Large intestine (tissue), 3 donors: ENCODE data around the gene KRTAP26-1. TPM values are rescaled to one million over a fixed set of nuclear protein-coding genes. Genes with fewer than 3 reads are reported as not detected.

Experiments used
- DNase-seq, 2 donors: peaks; one replicate each; pipeline versions ENCODE4 v3.0.0 to v3.0.0-alpha.2; 2013
- H3K27ac ChIP-seq: one replicate; pipeline ENCODE4 v1.5.1; 2013; ENCODE audit warnings: low read length
- H3K27me3 ChIP-seq: 2 replicates; pipeline ENCODE4 v1.6.1; 2013; ENCODE audit warnings: low read length; ENCODE audit not compliant: control insufficient read depth, insufficient read depth
- H3K36me3 ChIP-seq: 2 replicates; pipeline ENCODE4 v1.6.1; 2013; ENCODE audit warnings: low read length; ENCODE audit not compliant: control insufficient read depth, insufficient read depth
- H3K4me1 ChIP-seq: one replicate; pipeline ENCODE4 v1.6.1; 2013; ENCODE audit warnings: low read length; ENCODE audit not compliant: control insufficient read depth, insufficient read depth
- H3K4me3 ChIP-seq: one replicate; pipeline ENCODE4 v1.5.1; 2013; ENCODE audit warnings: low read length
- H3K9me3 ChIP-seq: one replicate; pipeline ENCODE4 v1.6.1; 2013; ENCODE audit warnings: mild to moderate bottlenecking, low read depth, low read length, moderate library complexity; ENCODE audit not compliant: control insufficient read depth
- WGBS: methylation state at CpG from one replicate; pipeline ENCODE4 v1.1.5; 2013; ENCODE audit warnings: low lambda C conversion rate; ENCODE audit not compliant: insufficient coverage; 5-methylcytosine and 5-hydroxymethylcytosine counted together
- polyA plus RNA-seq: library from polyadenylated mRNA; unstranded; fragments of 120-200 nt; gene quantifications from one replicate; pipeline ENCODE4 v1.2.1, GENCODE V29; 2013

Gene KRTAP26-1
- polyA plus RNA-seq, 1 donor, result not detected

GRCh38 chr21:30271611-30272010 lies 48.5 kb downstream of the KRTAP26-1 start:
- Histone ChIP-seq H3K27ac (no peak overlapping the region), H3K4me3 (no peak overlapping the region), H3K4me1 (peaks cover 5% of the 10 kb centered on the region), H3K36me3 (no peaks in the 10 kb centered on the region), H3K27me3 (no peaks in the 10 kb centered on the region), H3K9me3 (no peaks in the 10 kb centered on the region)
- no peak for DNase-seq
- WGBS, result no CpG with 5 or more reads among the region's 1 CpG

- no peak for DNase-seq
- no peaks in the 10 kb centered on the region for H3K36me3 ChIP-seq
- no peaks in the 10 kb centered on the region for H3K27me3 ChIP-seq
- WGBS, result 100% methylated on average over 2 of the region's 5 CpGs
- no peaks in the 10 kb centered on the region for H3K9me3 ChIP-seq
- no peak overlapping the region for H3K27ac ChIP-seq
- H3K4me1 ChIP-seq, result peaks cover 5% of the 10 kb centered on the region
- H3K4me3 ChIP-seq, result no peak overlapping the region
These were observed 49.0 kb downstream of the KRTAP26-1 start for GRCh38 chr21:30271156-30271555.

- Histone ChIP-seq H3K4me1 (peaks cover 5% of the 10 kb centered on the region), H3K4me3 (no peak overlapping the region), H3K9me3 (no peaks in the 10 kb centered on the region), H3K27me3 (no peaks in the 10 kb centered on the region), H3K36me3 (no peaks in the 10 kb centered on the region), H3K27ac (no peak overlapping the region)
- no peak for DNase-seq
- 33% methylated on average over 1 of the region's 3 CpGs for WGBS
These were observed 50.1 kb downstream of the KRTAP26-1 start for GRCh38 chr21:30269803-30270530.

Other genes with a start within 250 kb of the KRTAP26-1 start
- not detected for gene CLDN17, start 153.5 kb downstream of the KRTAP26-1 start, polyA plus RNA-seq
- gene CLDN8, start 104.2 kb downstream of the KRTAP26-1 start, polyA plus RNA-seq, result not detected
- not detected for gene KRTAP24-1, start 37.4 kb downstream of the KRTAP26-1 start, polyA plus RNA-seq
- gene KRTAP25-1, start 30.8 kb downstream of the KRTAP26-1 start, polyA plus RNA-seq, result not detected
- not detected for gene KRTAP27-1, start 17.4 kb upstream of the KRTAP26-1 start, polyA plus RNA-seq
- not detected for gene KRTAP23-1, start 28.3 kb upstream of the KRTAP26-1 start, polyA plus RNA-seq
- gene KRTAP13-2, start 52.0 kb upstream of the KRTAP26-1 start, polyA plus RNA-seq, result not detected
- gene KRTAP13-1, start 75.7 kb upstream of the KRTAP26-1 start, polyA plus RNA-seq, result not detected
- not detected for gene KRTAP13-3, start 105.6 kb upstream of the KRTAP26-1 start, polyA plus RNA-seq
- gene KRTAP13-4, start 109.9 kb upstream of the KRTAP26-1 start, polyA plus RNA-seq, result not detected
- not detected for gene KRTAP15-1, start 120.0 kb upstream of the KRTAP26-1 start, polyA plus RNA-seq
- not detected for gene KRTAP19-1, start 160.1 kb upstream of the KRTAP26-1 start, polyA plus RNA-seq
- gene KRTAP19-2, start 167.1 kb upstream of the KRTAP26-1 start, polyA plus RNA-seq, result not detected
- gene KRTAP19-3, start 171.7 kb upstream of the KRTAP26-1 start, polyA plus RNA-seq, result not detected
- gene KRTAP19-4, start 176.8 kb upstream of the KRTAP26-1 start, polyA plus RNA-seq, result not detected
- not detected for gene KRTAP19-5, start 181.8 kb upstream of the KRTAP26-1 start, polyA plus RNA-seq
- not detected for gene KRTAP19-6, start 221.5 kb upstream of the KRTAP26-1 start, polyA plus RNA-seq
- gene KRTAP19-7, start 241.0 kb upstream of the KRTAP26-1 start, polyA plus RNA-seq, result not detected